Fibroblast of skin of left biceps (primary cell): Measurements from ENCODE around the gene VAC14.
A peak's percentile ranks its signal among the peaks of the same experiment; 100 is the strongest.

Experiments
- DNase-seq, 2 experiments: peaks; one replicate each; pipeline ENCODE4 v3.0.0-alpha.2; 2013; ENCODE audit warnings: low read depth in 2 of 2

The VAC14 gene

GRCh38 chr16:70692873-70693671 is 107.9 kb downstream of the VAC14 start:
- no peak for DNase-seq

GRCh38 chr16:70692130-70692872 is 108.7 kb downstream of the VAC14 start:
- DNase-seq, result no peak

DNA sequence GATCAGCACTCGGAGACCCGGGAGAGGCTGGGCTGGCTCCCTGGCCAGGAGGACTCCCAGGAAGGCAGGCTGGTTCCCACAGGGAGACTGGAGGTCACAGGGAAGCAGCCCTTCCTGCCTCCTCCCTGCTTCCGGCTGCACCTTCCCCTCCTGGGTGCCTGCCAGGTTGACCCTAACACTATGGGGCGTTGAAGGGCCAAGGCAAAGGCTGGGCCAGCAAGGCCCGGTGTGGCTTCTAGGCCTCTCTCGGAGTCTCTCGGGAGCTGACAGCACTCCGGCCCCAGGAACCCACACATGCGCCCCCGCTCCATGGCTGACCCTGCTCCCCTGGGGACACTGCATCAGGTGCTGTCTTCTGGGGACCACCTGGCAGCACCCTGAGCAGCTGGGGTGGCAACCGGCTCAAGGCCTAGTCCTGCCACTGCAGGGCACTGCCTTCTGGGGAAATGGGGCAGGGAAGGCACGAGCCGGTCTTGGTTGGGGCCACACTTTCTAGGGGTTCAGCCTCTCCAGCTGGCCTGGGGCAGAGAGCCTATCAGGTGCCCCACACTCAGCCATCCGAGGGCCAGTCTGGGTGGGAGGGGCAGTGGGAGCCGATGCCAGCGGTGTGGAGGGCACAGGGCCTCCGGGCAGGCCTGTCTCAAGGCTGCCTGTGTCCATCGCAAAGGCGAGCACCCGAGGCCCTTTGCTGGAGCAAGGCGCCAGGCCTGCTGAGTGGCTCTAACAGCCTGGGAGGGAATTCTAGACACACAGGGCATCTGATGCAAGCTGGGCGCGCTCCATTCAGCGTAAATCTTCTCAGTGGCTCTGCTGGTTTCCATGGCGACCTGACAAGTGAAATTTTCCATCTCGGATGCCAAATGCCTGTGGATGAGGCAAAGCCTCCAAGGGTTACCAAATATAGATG is 109.5 kb downstream of the VAC14 start:
- DNase-seq, result peak; percentile 96

- no peak for DNase-seq
These were observed 110.7 kb downstream of the VAC14 start for GRCh38 chr16:70689970-70690891.

- no peak for DNase-seq
These were observed 111.7 kb downstream of the VAC14 start for GRCh38 chr16:70689035-70689969.

GRCh38 chr16:70688246-70688742 is 112.7 kb downstream of the VAC14 start:
- DNase-seq, result no peak

DNA sequence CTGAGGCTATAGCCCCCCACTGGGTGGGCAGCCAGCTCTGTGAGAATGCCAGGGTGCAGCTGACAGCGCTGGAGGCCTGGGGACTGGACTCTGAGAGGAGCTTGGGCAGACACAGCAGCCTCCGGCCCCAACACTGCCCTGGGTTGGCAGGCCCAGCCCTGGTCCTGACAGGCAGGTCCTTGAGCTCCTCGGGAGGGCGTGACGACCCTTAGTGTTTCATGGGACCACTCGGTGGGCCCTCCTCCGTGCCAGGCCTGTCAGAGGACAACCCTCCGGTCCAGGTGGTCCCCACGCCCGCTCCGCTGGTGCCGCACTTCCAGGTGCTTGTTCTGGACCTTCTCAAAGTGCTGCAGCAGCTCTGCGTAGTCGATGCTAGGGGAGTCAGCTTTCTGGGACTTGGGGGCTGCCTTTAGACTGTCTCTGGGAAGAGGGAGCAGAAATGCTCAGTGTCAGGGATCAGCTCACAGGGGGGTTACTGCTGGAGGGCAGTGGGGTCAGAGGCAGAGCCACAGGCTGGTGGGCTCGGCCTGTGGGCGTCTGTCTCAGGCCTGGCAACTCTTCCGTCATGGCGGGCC is 113.2 kb downstream of the VAC14 start:
- no peak for DNase-seq

GRCh38 chr16:70687102-70687511 is 113.9 kb downstream of the VAC14 start:
- no peak for DNase-seq

GRCh38 chr16:70686376-70687101 is 114.4 kb downstream of the VAC14 start:
- DNase-seq, result no peak

DNA sequence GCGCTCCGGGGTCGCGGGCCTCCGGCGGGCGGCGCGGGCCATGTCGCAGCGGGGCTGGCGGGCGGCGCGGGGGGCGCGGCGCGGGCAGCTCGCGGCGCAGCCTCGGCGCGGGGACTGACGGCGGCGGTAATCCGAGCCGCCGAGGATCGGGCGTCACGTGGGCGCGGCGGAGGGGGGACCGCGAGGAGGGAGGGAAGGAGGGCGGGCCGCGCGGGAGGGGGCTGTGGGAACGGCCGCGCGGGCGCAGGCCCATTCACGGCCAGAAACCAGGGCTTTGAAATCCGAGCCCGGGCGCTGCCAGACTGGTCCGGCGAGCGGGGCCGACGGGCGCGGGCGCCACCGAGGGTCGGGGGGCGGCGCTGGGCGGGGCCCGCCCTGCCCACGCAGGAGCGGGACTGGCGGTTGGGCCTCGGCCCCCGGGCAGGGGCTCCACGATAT is 115.0 kb downstream of the VAC14 start, which contains the start of gene MTSS2:
Gene MTSS2 (minus strand): TSS at position 116 of the 438 bp plus-strand sequence. CDS start 262 bp downstream, outside the sequence.
- DNase-seq, result peak; percentile 53 to 60

DNA sequence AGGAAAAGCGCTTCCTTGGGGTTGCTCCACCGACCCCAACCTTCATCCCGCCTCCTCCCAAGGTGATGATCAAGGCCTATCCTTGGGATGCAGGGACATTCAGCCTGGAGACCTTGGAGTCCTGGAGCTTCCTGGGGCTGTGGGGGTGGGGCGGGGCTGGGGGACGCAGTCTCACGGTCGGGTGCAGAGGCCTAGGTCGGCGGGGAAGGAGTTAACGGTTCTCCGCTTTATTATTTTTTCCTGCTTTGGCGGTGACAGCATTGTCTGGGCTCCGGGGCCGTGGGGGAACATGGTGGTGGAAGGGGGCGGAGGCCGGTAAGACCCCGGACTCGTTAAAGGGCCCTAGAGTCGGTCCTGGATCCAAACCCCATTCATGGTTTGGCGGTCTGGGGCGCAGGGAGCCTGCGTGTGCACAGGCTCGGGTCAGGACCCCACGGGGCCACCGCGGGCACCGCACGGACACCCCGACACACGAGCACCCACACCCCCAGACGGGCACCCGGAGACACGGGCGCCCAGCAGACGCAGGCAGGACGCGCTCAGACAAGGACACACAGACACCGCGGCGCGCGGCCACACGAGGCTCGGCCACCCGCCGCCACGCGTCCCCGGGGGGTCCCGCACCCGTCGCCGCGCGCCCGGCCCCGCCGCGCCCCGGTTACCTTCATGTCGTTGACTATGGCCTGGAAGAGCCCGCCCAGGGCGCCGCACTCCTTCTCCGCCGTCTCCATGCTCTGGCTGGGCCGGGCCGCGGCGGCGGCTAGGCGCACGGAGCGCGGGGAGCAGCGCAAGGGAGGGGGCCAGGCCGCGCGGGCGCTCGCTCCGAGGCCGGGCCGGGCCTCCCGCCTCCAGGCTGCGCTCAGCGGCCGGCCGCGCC is 115.7 kb downstream of the VAC14 start:
- no peak for DNase-seq

DNA sequence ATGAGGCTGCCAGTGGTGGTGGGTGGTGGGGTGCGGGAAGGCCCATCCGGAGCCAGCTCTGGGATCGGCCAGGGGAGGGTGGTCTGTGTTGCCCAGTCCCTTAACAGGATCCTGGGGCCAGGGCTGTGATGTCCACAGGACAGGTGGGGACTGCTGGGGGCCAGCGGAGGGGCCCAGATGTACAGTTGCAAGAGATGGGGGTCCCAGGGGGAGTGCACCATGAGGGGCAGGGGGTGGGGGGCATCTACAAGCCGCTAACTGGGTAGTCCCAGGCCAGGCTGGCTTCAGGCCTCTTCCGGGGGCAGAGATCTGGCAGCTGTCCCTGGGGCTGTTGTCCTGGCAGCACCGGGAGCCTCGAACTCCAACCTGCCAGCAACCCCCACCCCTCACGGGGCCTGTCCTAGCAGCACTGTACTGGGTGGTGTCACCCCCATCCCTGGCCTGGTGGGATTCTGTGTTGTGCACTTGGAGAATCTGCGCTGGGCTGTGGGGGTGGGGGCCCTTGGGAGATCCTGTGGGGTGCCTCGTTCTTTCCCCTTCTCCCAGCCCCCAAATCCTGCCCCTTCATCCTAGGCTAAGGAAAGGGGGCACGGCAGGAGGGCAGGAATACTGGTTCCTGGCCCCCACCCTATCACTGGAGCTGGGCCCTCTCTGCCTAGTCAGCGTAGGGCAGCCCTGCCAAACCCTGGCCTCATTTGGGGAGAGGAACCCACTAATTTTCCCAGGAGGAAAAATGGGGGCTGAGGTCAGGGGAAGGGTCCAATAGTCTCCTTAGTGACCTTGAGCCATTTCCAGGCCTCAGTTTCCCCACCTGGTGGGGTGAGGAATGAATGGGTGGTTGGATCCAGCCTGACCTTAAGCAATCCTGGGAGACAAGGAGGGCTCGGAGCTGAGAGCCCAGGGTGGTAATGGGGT is 116.6 kb downstream of the VAC14 start:
- DNase-seq, result no peak

DNA sequence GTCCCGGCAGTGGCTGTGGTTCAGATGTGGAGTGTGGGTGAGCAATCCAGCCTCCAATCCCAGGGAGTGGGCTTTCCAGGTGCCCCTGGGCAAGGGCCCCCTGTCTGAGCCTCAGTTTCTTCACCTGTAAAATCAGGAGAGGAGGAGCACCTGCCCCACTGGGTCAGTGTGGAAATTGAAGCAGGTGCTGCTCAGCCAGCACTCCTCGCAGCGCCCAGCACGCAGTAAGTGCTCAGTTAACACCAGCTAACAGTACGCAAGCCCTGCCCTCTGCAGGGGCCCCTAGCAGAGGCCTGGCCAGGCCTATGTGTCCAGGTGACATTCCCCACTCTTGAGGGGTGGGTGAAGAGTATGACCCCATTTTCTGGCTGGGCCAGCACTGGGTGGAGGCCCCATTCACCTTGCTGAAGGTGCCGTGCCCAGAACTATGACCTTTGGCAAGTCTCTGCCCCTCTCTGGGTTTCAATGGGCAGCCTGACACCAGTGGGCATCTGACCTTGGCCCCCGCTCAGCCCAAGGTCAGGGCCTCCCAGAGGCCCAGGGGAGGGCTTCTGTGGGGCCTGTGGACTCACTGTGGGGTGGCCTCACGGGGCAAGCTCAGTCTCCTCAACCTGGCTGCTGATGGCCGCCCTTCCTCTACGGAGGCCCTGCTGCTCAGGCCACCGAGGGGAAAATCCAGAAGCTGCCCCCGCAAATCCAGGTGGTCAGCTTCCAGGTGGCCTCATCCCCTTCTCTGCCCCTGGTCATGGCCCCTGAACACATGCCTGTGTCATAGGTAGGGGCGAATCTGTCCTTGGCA is 117.6 kb downstream of the VAC14 start:
- DNase-seq, result no peak

GRCh38 chr16:70682239-70683145 is 118.5 kb downstream of the VAC14 start:
- no peak for DNase-seq
